ENCODE data around the gene CCDC116.

DNA sequence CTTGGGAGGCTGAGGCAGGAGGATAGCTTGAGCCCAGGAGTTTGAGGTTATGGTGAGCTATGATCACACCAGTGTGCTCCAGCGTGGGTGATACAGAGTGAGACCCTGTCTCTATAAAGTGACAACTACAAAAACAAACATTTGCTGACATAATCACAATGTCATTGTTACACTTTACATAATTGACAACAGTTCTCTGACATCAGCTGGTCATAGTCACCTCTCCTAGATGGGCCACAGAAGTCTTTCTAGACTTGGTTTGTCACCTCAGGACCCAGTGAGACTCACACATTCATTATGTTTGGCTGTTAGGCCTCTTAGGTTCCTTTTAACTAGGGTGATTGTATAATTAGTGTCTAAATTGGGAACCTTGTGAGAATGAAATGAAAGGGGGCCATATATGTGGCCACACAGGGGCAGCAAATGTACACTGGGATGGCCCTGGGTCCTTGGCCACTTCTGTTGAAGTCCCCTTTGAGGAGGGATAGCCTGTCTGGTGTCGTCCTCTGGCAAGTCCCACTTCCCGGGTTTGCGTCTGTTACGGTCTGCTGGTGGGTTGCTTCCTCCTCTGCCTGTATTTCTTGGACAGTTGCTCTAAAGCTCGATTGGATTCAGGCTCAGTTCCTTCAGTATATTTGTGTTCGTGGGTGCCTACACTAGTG lies 27.4 kb downstream of the CCDC116 start:
- TF ChIP-seq, protein P1, sequence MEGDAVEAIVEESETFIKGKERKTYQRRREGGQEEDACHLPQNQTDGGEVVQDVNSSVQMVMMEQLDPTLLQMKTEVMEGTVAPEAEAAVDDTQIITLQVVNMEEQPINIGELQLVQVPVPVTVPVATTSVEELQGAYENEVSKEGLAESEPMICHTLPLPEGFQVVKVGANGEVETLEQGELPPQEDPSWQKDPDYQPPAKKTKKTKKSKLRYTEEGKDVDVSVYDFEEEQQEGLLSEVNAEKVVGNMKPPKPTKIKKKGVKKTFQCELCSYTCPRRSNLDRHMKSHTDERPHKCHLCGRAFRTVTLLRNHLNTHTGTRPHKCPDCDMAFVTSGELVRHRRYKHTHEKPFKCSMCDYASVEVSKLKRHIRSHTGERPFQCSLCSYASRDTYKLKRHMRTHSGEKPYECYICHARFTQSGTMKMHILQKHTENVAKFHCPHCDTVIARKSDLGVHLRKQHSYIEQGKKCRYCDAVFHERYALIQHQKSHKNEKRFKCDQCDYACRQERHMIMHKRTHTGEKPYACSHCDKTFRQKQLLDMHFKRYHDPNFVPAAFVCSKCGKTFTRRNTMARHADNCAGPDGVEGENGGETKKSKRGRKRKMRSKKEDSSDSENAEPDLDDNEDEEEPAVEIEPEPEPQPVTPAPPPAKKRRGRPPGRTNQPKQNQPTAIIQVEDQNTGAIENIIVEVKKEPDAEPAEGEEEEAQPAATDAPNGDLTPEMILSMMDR (IDR thresholded peaks at IDR 0.05 in 2 of 3, conservative IDR thresholded peaks at IDR 0.05 in 1 of 3; ENCODE audit: control insufficient read depth in 2 of 3, extremely low read depth in 1 of 3, insufficient read depth in 1 of 3, low read depth in 3 of 3, low read length in 3 of 3): no peak
- no peak for TF ChIP-seq NFYB (IDR thresholded peaks at IDR 0.05; ENCODE audit: insufficient read depth, low read depth, low read length)
